ENCODE results near the gene S100A10.

DNA sequence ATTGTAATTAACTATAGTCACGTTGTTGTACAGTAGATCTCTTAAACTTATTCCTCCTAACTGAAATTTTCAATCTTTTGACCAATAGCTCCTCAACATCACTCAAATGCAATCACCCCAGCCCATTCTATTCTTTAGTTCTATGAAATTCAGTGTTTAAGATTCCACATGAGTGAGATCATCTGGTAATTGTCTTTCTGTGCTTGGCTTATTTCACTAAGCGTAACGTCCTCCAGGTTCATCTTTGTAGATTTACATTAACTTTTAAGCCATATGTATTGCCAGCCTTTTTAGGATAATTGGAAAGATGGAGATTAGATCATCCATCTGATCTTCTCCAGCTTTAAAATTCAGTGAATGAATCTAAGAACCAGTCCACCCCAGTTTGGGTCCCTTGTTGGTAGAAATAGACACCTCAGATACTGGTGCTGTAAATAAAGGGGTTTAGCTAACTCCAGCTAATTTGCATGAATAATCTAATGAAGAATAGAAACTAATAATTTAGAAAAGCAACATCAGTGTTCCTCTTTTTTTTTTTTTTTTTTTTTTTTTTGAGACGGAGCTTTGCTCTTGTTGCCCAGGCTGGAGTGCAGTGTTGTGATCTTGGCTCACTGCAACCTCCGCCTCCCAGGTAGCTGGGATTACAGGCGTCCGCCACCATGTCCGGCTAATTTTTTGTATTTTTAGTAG lies 7.0 kb downstream of the S100A10 start:
- TF ChIP-seq, protein P1, sequence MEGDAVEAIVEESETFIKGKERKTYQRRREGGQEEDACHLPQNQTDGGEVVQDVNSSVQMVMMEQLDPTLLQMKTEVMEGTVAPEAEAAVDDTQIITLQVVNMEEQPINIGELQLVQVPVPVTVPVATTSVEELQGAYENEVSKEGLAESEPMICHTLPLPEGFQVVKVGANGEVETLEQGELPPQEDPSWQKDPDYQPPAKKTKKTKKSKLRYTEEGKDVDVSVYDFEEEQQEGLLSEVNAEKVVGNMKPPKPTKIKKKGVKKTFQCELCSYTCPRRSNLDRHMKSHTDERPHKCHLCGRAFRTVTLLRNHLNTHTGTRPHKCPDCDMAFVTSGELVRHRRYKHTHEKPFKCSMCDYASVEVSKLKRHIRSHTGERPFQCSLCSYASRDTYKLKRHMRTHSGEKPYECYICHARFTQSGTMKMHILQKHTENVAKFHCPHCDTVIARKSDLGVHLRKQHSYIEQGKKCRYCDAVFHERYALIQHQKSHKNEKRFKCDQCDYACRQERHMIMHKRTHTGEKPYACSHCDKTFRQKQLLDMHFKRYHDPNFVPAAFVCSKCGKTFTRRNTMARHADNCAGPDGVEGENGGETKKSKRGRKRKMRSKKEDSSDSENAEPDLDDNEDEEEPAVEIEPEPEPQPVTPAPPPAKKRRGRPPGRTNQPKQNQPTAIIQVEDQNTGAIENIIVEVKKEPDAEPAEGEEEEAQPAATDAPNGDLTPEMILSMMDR (conservative IDR thresholded peaks at IDR 0.05; ENCODE audit: low read depth, low read length) = no peak
- TF ChIP-seq EZH2 (IDR thresholded peaks at IDR 0.05; ENCODE audit: low read length, unreplicated experiment) = no peak

All from PC-3 (cell line).